Activated CD8-positive, alpha-beta memory T cell treated with anti-CD3 and anti-CD28 coated beads for 4 hours (primary cell): Measurements from ENCODE around the gene RALGPS2.
"Not testable (repeated sequence)": the region's sequence is repeated elsewhere in the genome, so short reads cannot be mapped to it uniquely, and the experiment has no call there.

Experiments
- DNase-seq, 2 donors: peaks; one replicate each; pipeline ENCODE4 v3.0.0-alpha.2; 2020; ENCODE audit warnings: low read depth in 2 of 2

The RALGPS2 gene

DNA sequence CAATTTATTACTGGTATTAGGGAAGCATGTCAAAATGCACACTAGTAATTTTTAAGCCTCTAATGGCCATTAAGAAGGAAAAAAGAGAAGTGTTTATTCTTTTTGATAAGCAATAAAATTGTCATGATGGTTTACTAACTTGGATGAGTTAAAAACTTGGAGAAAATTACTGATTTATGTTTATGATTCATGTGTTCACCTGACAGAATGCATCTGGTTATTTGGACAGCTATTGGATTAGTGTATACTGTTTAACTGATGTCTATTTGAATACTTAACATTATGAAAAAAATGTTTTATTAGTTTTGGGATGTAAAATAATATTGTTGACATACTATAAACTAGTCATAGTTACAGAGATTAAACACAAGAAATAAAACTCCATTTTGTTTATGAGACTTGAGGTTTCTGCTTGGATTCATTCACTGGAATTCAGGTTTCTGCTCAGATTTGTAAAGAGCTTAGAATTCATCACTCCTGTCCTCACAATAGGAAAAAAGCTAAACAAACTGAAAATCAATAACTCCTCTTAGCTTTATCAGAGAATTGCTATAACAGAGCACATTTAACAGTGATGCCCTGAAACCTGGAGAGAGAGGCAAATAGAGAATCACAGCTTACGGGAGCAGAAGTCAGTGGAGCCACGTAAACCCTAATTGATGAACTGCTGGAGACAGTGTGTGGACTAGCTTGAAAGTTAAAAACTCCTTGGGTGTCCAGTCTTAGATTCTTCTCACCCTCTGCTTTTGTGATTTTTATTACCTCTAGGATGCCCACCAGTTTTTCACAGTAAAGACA, 56.7 kb downstream of the RALGPS2 start:
- DNase-seq = no peak

DNA sequence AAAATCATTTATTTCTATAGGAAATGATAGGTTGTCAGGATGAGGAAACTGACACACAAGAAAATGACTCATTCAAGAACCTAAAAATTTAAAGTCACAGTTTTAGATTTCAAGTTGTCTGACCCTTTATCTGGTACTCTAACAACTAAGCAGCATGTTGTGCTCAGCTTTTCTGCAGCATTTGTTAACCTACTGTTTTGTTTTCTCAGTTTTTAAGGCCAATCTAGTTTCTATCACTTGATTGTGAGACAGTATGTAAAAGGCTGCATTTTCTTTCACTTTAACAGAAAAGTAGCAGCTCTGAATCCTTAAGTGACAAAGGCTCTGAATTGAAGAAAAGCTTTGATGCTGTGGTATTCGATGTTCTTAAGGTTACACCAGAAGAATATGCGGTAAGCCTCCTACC, 59.1 kb downstream of the RALGPS2 start:
- DNase-seq = no peak

DNA sequence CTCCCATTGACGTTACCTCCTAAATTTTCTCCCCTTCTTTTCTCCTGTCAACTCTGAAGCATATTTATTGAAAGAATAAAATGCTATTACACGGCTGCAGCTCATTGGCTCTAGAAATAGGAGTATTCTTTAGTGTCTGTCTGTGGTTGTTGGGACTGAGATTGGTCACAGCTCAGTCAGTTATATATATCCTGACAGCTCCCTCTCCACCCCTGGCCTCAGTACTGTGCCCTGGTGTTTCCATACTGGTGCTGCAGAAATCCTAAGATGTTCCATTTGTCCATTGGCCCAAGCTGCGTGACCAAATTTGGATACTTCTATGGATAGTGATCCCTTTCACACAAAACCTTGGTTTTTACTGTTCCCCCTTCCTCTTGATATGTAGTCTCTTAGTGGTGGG, 67.3 kb downstream of the RALGPS2 start:
- DNase-seq = no peak

DNA sequence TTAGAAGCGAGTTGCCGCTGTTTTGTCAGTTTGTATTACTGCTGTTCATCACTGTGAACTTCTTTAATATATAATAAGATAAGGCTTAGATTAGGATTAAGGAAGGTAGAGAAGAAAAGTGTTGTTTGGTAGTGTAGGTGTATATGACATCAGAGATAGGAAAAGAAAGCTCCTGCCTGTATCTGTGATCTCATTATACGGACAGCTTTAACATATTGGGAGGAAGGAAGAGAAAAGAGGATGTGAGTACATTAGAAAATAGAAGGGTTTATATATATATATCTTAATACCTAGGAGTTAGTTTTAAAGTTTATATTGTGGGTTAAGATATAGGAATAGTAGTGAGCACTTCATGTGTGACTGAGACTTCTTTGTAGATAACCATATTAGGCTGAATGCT, 71.0 kb downstream of the RALGPS2 start:
- DNase-seq = no peak

DNA sequence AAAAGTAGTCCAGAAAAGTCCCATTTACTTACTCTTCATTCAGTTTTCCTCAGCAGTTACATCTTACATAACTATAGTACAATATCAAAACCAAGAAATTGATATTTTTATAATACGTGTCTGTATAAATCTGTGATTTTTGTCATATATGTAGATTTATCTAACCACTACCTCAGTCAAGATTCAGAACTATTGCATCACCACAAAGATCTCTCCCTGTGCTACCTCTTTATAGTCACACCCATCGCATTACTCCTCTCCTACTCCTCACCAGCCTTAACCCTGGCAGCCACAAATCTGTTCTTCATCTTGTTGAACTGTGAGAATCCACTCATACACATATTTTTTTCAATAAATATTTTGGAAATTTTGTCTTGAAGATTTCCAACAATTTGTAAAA, 72.5 kb downstream of the RALGPS2 start:
- no peak for DNase-seq

DNA sequence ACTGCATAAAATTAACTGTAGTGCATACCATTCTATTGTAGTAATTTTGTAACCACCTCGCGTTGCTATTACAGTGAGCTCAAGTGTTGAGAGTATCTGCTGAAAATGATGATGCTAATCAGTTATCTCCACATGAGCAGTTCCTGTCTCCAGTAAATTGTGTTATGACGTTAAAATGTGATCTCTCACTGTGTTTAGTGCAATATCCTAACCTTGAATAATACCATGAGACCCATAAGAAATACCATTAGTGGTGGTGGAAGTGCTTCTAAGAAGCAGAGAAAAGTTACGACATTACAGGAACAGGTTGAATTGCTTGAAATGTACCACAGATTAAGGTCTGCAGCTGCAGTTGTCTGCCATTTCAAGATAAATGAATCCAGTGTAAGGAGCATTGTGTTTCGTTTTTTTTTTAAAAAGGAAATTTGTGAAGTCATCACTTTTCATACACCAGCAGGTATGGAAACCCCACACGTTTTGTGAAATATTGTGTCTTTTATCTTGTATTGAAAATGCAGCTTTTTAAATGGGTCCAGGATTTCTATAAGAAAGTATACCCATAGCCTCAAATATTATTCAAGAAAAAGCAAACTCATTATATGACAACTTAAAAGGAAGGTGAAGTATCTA, 73.3 kb downstream of the RALGPS2 start:
- DNase-seq = no peak

DNA sequence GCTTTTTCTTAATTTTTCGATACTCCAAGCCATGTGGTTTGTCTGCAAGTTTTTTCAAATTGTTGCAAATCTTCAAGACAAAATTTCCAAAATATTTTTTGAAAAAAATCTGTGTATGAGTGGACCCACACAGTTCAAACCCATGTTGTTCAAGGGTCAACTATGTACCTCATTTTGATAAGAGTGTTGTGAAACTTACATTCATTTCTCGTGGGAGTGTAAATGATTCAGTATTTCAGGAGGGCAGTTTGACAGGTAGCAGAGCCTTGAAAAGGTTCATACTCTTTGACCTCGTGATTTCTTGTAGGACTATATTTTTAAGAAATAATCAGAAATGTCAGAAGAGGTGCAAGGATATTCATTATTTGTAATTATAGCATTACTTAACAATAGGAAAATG, 77.8 kb downstream of the RALGPS2 start:
- no peak for DNase-seq

DNA sequence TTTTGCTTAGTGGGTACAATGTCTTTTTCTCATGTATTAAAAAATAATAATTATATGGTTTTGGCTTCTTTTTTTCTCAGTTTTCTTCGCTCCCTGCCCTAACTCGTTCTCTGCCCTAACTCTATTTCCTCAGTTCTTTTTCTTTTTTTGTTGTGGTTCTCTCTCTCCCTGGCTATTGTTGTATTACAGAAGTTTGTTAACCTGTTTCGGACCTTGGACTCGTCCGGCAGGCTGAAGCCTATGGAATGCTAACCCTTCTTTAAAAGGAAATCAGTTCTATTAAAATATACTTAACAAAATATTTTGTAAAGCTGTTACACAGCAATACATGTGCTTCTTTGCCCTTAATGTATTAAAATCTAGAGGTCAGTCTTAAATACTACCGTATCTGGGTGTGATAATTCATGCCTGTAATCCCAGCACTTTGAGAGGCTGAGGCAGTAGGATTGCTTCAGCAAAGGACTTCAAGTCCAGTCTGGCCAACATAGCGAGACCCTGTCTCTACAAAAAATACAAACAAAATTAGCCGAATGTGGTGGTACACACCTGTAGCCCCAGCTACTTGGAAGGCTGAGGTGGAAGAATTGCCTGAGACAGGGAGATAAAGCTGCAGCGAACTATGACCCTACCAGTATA, 81.7 kb downstream of the RALGPS2 start:
- DNase-seq = no peak

DNA sequence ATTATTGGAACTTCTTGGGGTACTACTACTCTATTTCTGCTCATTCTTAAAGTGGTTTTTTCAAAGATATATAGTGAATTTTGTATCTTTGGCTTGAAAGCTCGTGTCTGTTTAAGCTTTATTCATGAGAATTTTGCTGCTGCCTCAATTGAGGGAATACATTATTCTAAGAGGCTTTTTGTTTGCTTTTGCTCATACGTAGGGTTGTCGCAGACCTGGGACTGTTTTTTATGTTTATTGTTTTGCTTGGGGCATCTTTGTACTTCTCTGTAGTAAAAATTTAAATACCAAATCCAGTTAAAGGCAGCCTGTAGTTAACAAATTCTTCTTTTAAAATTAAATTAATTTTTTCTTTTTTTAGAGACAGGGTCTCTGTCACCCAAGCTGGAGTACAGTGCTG, 83.5 kb downstream of the RALGPS2 start:
- DNase-seq = no peak

DNA sequence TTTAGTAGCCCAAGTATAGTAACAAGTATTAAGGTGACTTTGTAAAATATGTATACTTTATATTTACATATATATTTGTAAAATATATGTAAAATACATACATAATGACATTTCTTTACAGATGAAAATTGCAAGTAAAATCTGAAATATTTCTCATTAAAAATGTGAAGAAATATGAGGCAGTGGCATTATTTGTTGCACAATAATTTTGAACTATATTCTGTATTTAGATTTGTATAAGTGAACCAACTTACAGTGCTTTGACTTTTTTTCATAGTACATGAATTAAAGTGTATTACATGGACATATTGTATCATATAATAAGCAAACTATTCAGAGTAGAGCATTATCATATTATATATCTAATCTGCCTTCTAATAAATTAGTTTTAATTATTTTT, 85.5 kb downstream of the RALGPS2 start:
- DNase-seq = no peak

DNA sequence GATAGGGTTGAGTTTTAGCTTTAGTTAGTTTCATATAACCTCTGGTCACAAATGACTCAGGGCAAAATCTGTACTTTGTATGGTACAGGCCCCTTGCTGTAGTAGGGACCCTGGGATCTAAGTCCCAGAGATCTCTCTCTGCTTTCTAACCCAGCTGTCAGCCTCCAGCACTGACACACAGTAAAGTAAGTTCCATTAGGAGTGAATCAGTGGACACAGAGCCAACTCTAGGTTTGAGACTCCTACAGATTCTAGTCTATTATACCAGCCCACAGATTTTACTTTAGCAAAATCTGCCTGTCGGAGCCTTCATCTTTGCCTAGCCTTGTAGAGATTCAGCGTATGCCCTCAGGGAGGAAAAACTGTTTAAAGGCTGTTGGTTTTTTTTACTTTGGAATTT, 93.4 kb downstream of the RALGPS2 start:
- DNase-seq = no peak

DNA sequence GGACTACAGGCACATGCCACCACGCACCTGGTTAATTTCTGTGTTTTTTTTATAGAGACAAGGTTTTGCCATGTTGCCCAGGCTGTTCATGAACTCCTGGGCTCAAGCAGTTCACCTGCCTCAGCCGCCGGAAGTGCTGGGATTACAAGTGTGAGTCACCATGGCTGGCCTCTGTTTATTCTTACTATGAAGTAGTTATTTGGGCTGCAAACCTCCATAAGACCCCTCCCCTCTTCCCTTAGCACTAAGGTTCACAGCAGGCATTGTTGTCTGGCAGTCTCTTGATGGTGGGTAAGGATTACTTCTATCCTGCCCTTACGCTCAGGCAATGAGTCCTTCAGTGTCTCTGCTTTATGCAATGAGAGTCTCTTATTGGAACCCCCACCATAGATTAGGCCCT, 94.1 kb downstream of the RALGPS2 start:
- DNase-seq = no peak

DNA sequence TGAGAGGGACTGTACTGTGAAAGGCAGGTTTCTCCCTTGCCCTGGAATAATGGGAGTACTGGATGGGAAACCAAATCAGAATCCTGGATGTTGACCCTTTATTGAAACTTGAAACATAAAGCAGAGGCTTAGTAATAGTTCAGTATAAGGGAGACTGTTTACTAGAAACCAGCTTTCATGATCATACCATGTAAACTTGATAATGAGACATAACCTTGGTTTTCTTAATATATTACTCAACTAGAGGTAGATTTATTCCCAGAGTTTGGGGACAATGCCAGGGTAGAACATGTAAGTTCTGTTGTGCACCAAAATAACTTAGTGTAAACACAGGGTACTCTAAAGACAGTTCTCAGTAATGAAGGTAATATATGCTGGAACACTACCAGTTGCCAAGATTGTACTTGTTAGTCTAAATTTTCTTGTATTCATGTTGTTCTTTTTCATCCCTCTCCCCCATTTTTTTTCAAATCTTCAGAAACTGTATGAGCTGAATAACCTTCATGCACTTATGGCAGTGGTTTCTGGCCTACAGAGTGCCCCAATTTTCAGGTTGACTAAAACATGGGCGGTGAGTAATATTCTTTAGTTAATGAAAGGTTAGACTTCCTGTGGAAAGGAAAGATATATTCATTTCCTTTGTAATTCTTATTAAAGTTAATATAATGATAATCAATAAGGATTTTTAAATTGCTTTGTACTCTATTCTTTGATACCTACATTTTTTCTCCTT, 96.3 kb downstream of the RALGPS2 start:
- no peak for DNase-seq

DNA sequence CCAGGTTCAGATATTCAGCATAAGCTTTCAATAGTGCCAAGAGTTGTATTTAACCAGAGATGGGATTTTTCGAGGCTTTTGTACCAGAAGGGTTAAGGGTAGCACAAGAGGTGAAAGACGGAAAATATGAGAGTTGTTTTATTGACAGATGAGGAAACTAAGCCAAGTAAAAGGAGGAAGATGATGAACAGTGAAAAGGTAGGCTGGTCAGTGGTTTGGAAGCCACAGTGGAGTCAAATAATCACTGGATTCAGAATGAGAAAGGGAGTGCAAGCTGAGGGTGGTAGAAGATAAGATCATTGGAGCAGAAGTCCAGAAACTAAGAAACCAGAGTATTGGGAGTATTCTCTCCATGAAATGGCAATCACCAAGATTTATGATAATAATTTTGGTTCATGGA, 100.1 kb downstream of the RALGPS2 start:
- DNase-seq = no peak

DNA sequence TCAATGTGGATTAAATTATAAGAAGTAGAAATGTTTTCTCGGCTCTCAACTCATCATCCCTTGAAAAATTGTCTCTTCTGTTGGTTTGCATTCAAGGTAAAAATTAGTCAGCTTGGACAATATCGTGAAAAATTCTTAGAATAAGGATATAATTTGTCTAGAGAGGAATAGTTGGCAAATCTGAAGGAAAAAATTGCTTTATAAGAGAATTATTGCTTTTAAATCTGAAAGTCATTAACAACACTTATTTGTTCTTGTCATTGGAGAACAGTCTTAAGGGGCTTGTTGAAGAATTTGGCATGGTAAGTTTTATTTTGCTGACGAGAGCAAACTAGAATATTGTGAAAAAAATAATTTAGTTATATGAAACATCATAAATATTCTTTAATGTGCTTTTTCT, 119.4 kb downstream of the RALGPS2 start:
- DNase-seq = no peak

DNA sequence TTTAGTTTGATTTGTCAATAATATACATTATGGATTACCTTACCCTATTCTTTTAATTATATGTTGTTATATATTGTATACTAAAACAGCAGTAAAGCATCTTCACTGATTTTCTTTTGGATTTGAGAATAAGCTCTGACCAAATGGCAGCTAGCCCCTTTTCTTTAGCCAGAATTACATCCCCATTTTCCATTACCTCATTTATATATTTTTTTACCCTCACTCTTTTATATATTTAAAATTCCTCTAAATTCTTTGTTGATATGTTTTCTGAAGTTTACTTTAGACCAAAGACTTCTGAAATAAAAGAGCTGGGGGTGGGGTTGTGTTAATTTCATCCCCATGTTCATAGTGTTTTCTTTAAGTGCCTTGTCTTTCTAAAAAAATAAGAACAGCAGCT, 121.3 kb downstream of the RALGPS2 start:
- DNase-seq = no peak

DNA sequence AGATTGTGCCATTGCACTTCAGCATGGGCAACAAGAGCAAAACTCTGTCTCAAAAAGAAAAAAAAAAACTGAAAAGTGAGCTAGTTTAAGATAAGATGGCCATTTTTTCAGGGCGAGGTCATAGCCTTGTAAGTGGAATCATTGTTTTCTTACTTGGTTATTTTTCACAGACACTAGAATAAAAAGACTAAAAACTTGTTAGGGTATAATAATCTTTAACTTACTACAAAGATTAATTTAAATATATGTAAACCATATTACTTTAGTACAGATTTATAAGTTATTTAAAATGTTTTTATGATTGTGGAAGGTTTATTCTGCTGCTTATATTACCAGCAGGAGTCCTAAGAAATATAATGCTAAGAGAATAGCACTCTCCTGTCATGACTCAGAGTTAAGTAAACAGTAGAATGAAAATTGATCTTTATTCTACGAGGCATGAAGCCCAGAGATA, 122.4 kb downstream of the RALGPS2 start:
- no peak for DNase-seq

DNA sequence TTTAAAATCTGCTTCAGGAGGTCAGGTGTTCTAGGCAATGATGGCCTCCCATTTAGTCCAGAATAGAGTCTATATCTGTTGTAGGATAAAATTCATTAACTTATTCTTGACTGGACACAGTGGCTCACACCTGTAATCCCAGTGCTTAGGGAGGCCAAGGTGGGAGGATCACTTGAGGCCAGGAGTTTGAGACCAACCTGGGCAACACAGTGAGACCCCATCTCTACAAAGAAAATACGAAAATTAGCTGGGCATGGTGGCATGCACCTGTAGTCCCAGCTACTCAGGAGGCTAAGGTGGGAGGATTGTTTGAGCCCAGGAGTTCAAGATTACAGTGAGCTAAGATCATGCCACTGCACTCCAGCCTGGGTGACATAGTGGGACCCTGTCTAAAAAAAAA, 122.9 kb downstream of the RALGPS2 start:
- not testable (repeated sequence) for DNase-seq

DNA sequence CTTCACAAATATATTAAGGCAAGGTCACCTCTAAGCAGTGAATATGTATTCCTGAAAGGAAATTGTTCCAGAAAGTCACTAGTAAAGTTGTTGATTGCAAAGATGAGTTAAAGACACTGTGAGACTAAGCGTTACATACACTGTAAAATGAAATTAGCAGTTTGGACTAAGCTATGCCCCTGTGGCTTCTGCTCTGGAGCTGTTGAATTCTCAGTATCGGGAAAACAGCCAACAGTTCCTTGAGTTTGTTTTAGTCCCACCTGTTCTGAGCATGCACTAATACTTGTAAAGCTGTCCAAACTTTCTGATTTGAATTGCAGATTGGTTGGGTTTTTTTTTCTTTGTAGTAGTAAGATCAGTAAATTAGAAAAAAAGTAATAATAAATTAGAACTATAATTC, 124.9 kb downstream of the RALGPS2 start:
- DNase-seq = no peak

DNA sequence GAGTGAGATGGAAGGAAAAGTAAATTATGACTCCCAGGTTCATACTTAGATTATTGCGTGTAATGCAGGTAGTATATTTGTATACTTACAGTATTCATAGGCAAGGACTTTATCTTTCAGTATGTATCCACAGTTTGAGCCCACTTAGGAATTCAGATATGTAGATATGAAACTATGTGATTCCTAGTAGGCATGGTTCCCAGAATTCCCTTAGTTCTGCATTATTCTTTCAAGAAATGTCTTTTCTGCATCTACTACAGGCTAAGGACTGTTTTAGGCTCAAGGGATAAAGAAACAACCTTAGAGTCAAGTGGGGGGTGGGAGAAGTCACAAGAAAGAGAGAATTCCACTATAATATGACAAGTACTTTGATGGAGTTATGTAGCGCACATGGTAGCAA, 132.1 kb downstream of the RALGPS2 start:
- no peak for DNase-seq

DNA sequence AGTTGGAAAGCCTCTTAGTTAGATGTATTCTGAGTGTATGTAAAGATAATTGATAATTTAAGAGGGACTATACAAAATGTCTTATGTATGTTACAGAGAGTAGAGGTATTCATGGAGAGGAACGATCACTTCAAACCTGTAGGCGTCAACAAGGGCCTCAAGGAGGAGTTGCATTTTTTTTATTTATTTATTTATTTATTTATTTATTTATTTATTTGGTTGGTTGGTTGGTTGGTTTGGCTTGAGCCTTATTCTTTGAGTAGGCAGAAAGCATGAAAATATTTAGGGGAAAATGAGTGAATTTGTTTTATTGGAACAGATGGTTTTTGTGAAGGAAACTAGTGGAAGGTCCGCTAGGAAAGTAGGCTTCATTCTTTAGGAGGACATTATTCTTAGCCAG, 137.4 kb downstream of the RALGPS2 start:
- no peak for DNase-seq

DNA sequence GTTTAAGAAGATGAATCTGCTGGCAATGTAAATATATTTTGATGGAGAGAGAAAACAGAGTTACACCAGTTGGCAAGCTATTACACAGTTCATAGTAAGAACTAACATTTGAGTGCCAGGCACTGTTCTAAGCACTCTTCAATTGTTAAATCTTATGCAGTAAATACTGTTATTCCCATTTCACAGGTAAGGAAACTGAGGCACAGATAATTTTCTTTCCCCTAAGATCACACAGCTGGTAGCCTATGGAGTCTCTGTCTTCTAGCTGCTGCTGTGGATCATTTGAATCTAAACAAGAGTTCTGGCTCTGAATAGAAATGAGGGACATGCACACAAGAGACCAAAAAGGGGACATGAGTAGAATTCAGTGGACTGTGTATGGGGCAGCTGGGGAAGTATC, 137.8 kb downstream of the RALGPS2 start:
- DNase-seq = no peak
